Measurements from ENCODE around the gene MT1H.

DNA sequence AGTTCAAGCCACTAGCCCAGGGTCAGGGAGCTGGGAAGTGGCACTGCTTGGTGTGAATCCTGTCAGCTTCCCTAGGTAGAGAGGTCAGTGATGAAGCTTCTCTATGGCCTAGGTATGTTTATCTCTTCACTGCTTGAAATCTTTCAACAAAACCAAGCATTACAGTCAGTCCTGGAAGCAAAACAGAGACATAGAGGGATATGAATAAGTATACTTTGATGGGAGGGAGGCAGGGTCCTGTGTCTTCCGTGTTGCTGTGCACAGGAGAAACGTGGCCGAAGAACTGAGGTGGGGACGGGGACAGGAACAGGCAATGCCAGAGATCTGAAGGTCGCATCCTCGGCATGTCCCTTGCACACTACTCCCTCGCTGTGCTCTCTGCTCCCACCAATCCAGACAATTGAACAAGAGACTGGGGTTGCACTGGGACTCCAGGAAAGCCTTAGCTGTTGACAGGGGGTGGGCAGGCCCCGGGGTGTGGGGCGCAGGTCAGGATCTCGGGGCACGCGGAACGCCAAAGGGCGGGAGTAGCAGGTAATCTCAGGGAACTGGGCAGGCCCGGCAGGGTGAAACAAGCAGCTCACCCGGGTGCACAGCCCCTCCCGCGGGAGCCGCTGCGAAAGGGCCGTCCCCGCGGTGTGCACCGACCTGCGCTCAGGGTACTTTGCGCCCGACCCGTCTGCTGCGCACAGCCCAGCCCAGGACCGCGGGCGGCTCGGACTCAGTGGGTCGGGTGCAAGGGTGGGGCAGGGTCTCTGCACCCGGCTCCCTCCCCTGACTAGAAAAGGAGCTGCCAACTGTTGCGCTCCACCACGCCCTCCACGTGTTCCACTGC, at the start of gene MT1H:
- TF ChIP-seq, protein P1, sequence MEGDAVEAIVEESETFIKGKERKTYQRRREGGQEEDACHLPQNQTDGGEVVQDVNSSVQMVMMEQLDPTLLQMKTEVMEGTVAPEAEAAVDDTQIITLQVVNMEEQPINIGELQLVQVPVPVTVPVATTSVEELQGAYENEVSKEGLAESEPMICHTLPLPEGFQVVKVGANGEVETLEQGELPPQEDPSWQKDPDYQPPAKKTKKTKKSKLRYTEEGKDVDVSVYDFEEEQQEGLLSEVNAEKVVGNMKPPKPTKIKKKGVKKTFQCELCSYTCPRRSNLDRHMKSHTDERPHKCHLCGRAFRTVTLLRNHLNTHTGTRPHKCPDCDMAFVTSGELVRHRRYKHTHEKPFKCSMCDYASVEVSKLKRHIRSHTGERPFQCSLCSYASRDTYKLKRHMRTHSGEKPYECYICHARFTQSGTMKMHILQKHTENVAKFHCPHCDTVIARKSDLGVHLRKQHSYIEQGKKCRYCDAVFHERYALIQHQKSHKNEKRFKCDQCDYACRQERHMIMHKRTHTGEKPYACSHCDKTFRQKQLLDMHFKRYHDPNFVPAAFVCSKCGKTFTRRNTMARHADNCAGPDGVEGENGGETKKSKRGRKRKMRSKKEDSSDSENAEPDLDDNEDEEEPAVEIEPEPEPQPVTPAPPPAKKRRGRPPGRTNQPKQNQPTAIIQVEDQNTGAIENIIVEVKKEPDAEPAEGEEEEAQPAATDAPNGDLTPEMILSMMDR (IDR thresholded peaks at IDR 0.05): no peak
- no peak for TF ChIP-seq POLR2A (IDR thresholded peaks at IDR 0.05)

Measured in breast epithelium (tissue), 3 donors.